H9 (cell line): Measurements from ENCODE around the gene ZNF619. TPM values are rescaled to one million over a fixed set of nuclear protein-coding genes. Genes with fewer than 3 reads are reported as not detected.

Experiments used
- DNase-seq: peaks from one replicate; pipeline ENCODE4 v3.0.0-alpha.2; 2017
- H2AFZ ChIP-seq: one replicate; pipeline ENCODE4 v1.6.1; 2013; ENCODE audit warnings: mild to moderate bottlenecking, low read length, control low read depth, moderate library complexity
- H2AK5ac ChIP-seq: 2 replicates; pipeline ENCODE4 v1.6.1; 2013; ENCODE audit warnings: low read length, control low read depth, mixed read lengths; ENCODE audit not compliant: insufficient read length
- H2BK120ac ChIP-seq: one replicate; pipeline ENCODE4 v1.6.1; 2013; ENCODE audit warnings: low read depth, mild to moderate bottlenecking, low read length, control low read depth, inconsistent platforms; ENCODE audit not compliant: poor library complexity, severe bottlenecking
- H2BK12ac ChIP-seq: 2 replicates; pipeline ENCODE4 v1.6.1; 2013; ENCODE audit warnings: low read length, control low read depth, mixed read lengths, low read depth; ENCODE audit not compliant: insufficient read length
- H2BK15ac ChIP-seq: 2 replicates; pipeline ENCODE4 v1.6.1; 2013; ENCODE audit warnings: low read depth, low read length, control low read depth
- H2BK20ac ChIP-seq: one replicate; pipeline ENCODE4 v1.6.1; 2013; ENCODE audit warnings: low read depth, mild to moderate bottlenecking, low read length, control low read depth, inconsistent platforms; ENCODE audit not compliant: poor library complexity, severe bottlenecking
- H2BK5ac ChIP-seq: 2 replicates; pipeline ENCODE4 v1.6.1; 2013; ENCODE audit warnings: low read length, control low read depth, mixed read lengths; ENCODE audit not compliant: insufficient read length
- H3K14ac ChIP-seq: 2 replicates; pipeline ENCODE4 v1.6.1; 2013; ENCODE audit warnings: low read length, control low read depth; ENCODE audit not compliant: insufficient read depth
- H3K18ac ChIP-seq: 2 replicates; pipeline ENCODE4 v1.6.1; 2013; ENCODE audit warnings: low read depth, mild to moderate bottlenecking, mixed read lengths, low read length, control low read depth; ENCODE audit not compliant: insufficient read length
- H3K23ac ChIP-seq: 2 replicates; pipeline ENCODE4 v1.6.1; 2013; ENCODE audit warnings: low read length, control low read depth, mixed read lengths, low read depth; ENCODE audit not compliant: insufficient read length
- H3K23me2 ChIP-seq: 2 replicates; pipeline ENCODE4 v1.6.1; 2013; ENCODE audit warnings: low read depth, mild to moderate bottlenecking, mixed read lengths, low read length, control low read depth; ENCODE audit not compliant: insufficient read length, poor library complexity, severe bottlenecking
- H3K27ac ChIP-seq: 2 replicates; pipeline ENCODE4 v1.5.1; 2013; ENCODE audit warnings: low read length, control low read depth, mixed read lengths, low read depth; ENCODE audit not compliant: insufficient read length
- H3K27me3 ChIP-seq: 2 replicates; pipeline ENCODE4 v1.6.1; 2013; ENCODE audit warnings: low read length, control low read depth, inconsistent platforms; ENCODE audit not compliant: insufficient read depth
- H3K4ac ChIP-seq: 2 replicates; pipeline ENCODE4 v1.6.1; 2013; ENCODE audit warnings: low read depth, mild to moderate bottlenecking, control low read depth, inconsistent platforms, low read length, moderate library complexity
- H3K4me1 ChIP-seq: 2 replicates; pipeline ENCODE4 v1.6.1; 2013; ENCODE audit warnings: low read length, control low read depth, inconsistent platforms; ENCODE audit not compliant: insufficient read depth
- H3K4me2 ChIP-seq: 2 replicates; pipeline ENCODE4 v1.6.1; 2013; ENCODE audit warnings: low read length, control low read depth, mixed read lengths; ENCODE audit not compliant: insufficient read length, insufficient read depth
- H3K56ac ChIP-seq: 2 replicates; pipeline ENCODE4 v1.6.1; 2013; ENCODE audit warnings: low read depth, mild to moderate bottlenecking, mixed read lengths, low read length, control low read depth; ENCODE audit not compliant: insufficient read length
- H3K79me1 ChIP-seq: 2 replicates; pipeline ENCODE4 v1.6.1; 2013; ENCODE audit warnings: low read depth, mild to moderate bottlenecking, moderate library complexity, low read length, control low read depth, inconsistent platforms; ENCODE audit not compliant: insufficient read depth, poor library complexity, severe bottlenecking
- H3K79me2 ChIP-seq: 2 replicates; pipeline ENCODE4 v1.6.1; 2013; ENCODE audit warnings: low read length, control low read depth, inconsistent platforms; ENCODE audit not compliant: insufficient read depth
- H3K9ac ChIP-seq: 2 replicates; pipeline ENCODE4 v1.6.1; 2013; ENCODE audit warnings: low read length, control low read depth, mixed read lengths; ENCODE audit not compliant: insufficient read length; ENCODE audit errors: extremely low read depth
- H3K9me3 ChIP-seq: one replicate; pipeline ENCODE4 v1.6.1; 2013; ENCODE audit warnings: low read depth, low read length, inconsistent platforms; ENCODE audit not compliant: control insufficient read depth
- H3T11ph ChIP-seq: one replicate; pipeline ENCODE4 v1.6.1; 2013; ENCODE audit warnings: mild to moderate bottlenecking, low read length, control low read depth, inconsistent platforms
- H4K20me1 ChIP-seq: one replicate; pipeline ENCODE4 v1.6.1; 2013; ENCODE audit not compliant: control insufficient read depth, insufficient read length, insufficient read depth
- H4K5ac ChIP-seq: 2 replicates; pipeline ENCODE4 v1.6.1; 2013; ENCODE audit warnings: low read depth, mild to moderate bottlenecking, mixed read lengths, low read length, control low read depth; ENCODE audit not compliant: insufficient read length
- H4K8ac ChIP-seq: replicated peaks from 2 replicates; pipeline ENCODE4 v1.6.1; 2013; ENCODE audit warnings: low read length, control low read depth, mixed read lengths, low read depth; ENCODE audit not compliant: insufficient read length
- H4K91ac ChIP-seq: 2 replicates; pipeline ENCODE4 v1.6.1; 2013; ENCODE audit warnings: low read depth, mild to moderate bottlenecking, moderate library complexity, mixed read lengths, low read length, control low read depth; ENCODE audit not compliant: insufficient read length
- H3K27ac Mint-ChIP-seq, 3 experiments: 2 replicates in 2 of 3; 3 replicates in 1 of 3; pipeline ENCODE4 v1.8.0; 2020 to 2021; ENCODE audit warnings: mixed read lengths in 3 of 3, mild to moderate bottlenecking in 1 of 3, moderate library complexity in 1 of 3
- H3K27me3 Mint-ChIP-seq: 2 replicates; pipeline ENCODE4 v1.8.0; 2021; ENCODE audit warnings: low read depth, mild to moderate bottlenecking, moderate library complexity, mixed read lengths
- H3K36me3 Mint-ChIP-seq, 3 experiments: 2 replicates in 2 of 3; 3 replicates in 1 of 3; pipeline ENCODE4 v1.8.0; 2020 to 2021; ENCODE audit warnings: low read depth in 3 of 3, mixed read lengths in 3 of 3; ENCODE audit not compliant: insufficient read depth in 1 of 3
- H3K4me1 Mint-ChIP-seq, 2 experiments: 2 replicates each; pipeline ENCODE4 v1.8.0; 2020; ENCODE audit warnings: mixed read lengths in 2 of 2
- H3K4me3 Mint-ChIP-seq, 2 experiments: 2 replicates in 1 of 2; 3 replicates in 1 of 2; pipeline ENCODE4 v1.8.0; 2020 to 2021; ENCODE audit warnings: mild to moderate bottlenecking in 2 of 2, mixed read lengths in 2 of 2, moderate library complexity in 1 of 2
- H3K9me3 Mint-ChIP-seq, 2 experiments: 2 replicates in 1 of 2; 3 replicates in 1 of 2; pipeline ENCODE4 v1.8.0; 2020; ENCODE audit warnings: mild to moderate bottlenecking in 2 of 2, mixed read lengths in 2 of 2, moderate library complexity in 1 of 2
- CTCF ChIP-seq: fragments of 200-600 bp; sonication (generic); conservative IDR thresholded peaks from 3 replicates; pipeline ENCODE4 v1.8.0; 2021; ENCODE audit warnings: antibody characterized with exemption, mild to moderate bottlenecking
- WGBS: extraction: QIAGEN DNeasy Blood & Tissue Kit; methylation state at CpG from one replicate; pipeline ENCODE4 v1.1.7; 2013; ENCODE audit warnings: missing lambda C conversion rate, low lambda C conversion rate, mixed read lengths; ENCODE audit not compliant: insufficient read length; ENCODE audit errors: extremely low coverage; 5-methylcytosine and 5-hydroxymethylcytosine counted together
- total RNA-seq: library from RNA; stranded (reverse); gene quantifications from 2 replicates; pipeline ENCODE4 v1.2.1, GENCODE V29; 2021

Gene ZNF619
- total RNA-seq, 1 experiment from 2014 or later = 4.8 TPM

- H3K27me3 Mint-ChIP-seq = no peaks in the 10 kb centered on the region
- Histone ChIP-seq H3K18ac (no peak overlapping the region), H4K5ac (no peak overlapping the region), H2BK5ac (no peak overlapping the region), H4K20me1 (no peaks in the 10 kb centered on the region), H3K23me2 (peaks cover 4% of the 10 kb centered on the region), H2BK20ac (no peak overlapping the region), H3T11ph (no peak overlapping the region), H2AK5ac (no peak overlapping the region), H4K8ac (no peak overlapping the region), H3K27me3 (no peaks in the 10 kb centered on the region), H2BK120ac (no peak overlapping the region), H3K9me3 (no peaks in the 10 kb centered on the region), H3K4me2 (peak overlapping the region; percentile 85), H3K79me2 (peaks cover 2% of the 10 kb centered on the region; the same call in 1 of the 2 replicates), H3K27ac (no peak overlapping the region), H2BK12ac (no peak overlapping the region), H3K4me1 (no peaks in the 10 kb centered on the region; the same call in 1 of the 2 replicates), H3K14ac (no peak overlapping the region), H3K23ac (no peak overlapping the region), H2AFZ (no peak overlapping the region), H3K9ac (no peak overlapping the region), H4K91ac (no peak overlapping the region), H3K4ac (no peak overlapping the region), H2BK15ac (no peak overlapping the region), H3K79me1 (no peaks in the 10 kb centered on the region), H3K56ac (no peak overlapping the region)
- TF ChIP-seq CTCF = no peak
- WGBS = no CpG with 5 or more reads among the region's 5 CpGs
- no peak for DNase-seq
- H3K27ac Mint-ChIP-seq = no peak overlapping the region
- peak overlapping the region; percentile 97 to 99 for H3K4me3 Mint-ChIP-seq
- peaks cover 0 to 2% of the 10 kb centered on the region in 2 experiments; a peak in 2 of 5 replicates for H3K9me3 Mint-ChIP-seq
- peaks cover 8 to 25% (median 23%) of the 10 kb centered on the region in 3 experiments; a peak in 6 of 7 replicates for H3K36me3 Mint-ChIP-seq
- H3K4me1 Mint-ChIP-seq = peaks cover 11 to 14% of the 10 kb centered on the region in 2 experiments
These were observed 27.9 kb downstream of the ZNF619 start for GRCh38 chr3:40504636-40505430.
